HCT116 (cell line): ENCODE data around the gene CDH23. TPM values are rescaled to one million over a fixed set of nuclear protein-coding genes. Genes with fewer than 3 reads are reported as not detected.

ENCODE experiments used
- ATAC-seq: fragments of 200-7000 bp; cut with Tn5 transposase; 2 replicates; pipeline ENCODE4 v1.9.1; 2020; ENCODE audit warnings: mild to moderate bottlenecking, moderate library complexity
- BruUV-seq: library from RNA; stranded (reverse); fragments of 400-500 nt; replicated peaks from 2 replicates; lab custom pipeline; 2021; lab: Mats Ljungman, UMichigan
- CTCF ChIA-PET: fragments of 300-600 bp; sonication (Branson Sonifier 250); formaldehyde crosslinking; loops from one replicate; lab custom pipeline; 2021; ENCODE audit warnings: antibody characterized with exemption; lab: Charles Lee
- POLR2A ChIA-PET: fragments of 300-600, 350-600 bp; sonication (Branson Sonifier 250); formaldehyde crosslinking; loops from one replicate; lab custom pipeline; 2021; ENCODE audit warnings: antibody characterized with exemption; lab: Charles Lee
- RAD21 ChIA-PET, 2 experiments: fragments of 300-600 bp; sonication (Branson Sonifier 250); formaldehyde crosslinking; loops; one replicate each; lab custom pipeline; 2023; ENCODE audit warnings: low total read pairs in 2 of 2; ENCODE audit not compliant: uncharacterized antibody in 2 of 2, unreplicated experiment in 2 of 2, low non-redundant PET in 1 of 2; lab: Charles Lee
- DNase-seq: peaks from one replicate; pipeline ENCODE4 v3.0.0-alpha.2; 2010; ENCODE audit warnings: low read depth, low spot score
- H2AFZ ChIP-seq: fragments of 200-600 bp; shearing (Covaris generic), sonication (generic); 2 replicates; pipeline ENCODE4 v1.6.1; 2017; ENCODE audit warnings: low read depth, mixed run types, mixed read lengths, antibody characterized with exemption, low read length; ENCODE audit not compliant: poor library complexity, severe bottlenecking
- H3K27ac ChIP-seq: 2 replicates; pipeline ENCODE4 v1.5.1; 2012; ENCODE audit warnings: low read depth, low read length
- H3K27me3 ChIP-seq: fragments of 200-600 bp; sonication (generic); 2 replicates; pipeline ENCODE4 v1.6.1; 2016; ENCODE audit warnings: mixed run types, low read length, mixed read lengths; ENCODE audit not compliant: insufficient read depth
- H3K36me3 ChIP-seq, 2 experiments: fragments of 200-500 bp in 1 of 2; fragments of 200-600 bp in 1 of 2; sonication (Bioruptor generic) in 1 of 2; sonication (generic) in 1 of 2; 2 replicates each; pipeline versions ENCODE4 v1.5.1 to v1.6.1; 2014 to 2016; ENCODE audit warnings: low read length in 2 of 2, inconsistent platforms in 1 of 2, mixed read lengths in 1 of 2, mixed run types in 1 of 2; ENCODE audit not compliant: insufficient read depth in 2 of 2, control insufficient read depth in 1 of 2
- H3K4me1 ChIP-seq, 2 experiments: fragments of 200-600 bp in 1 of 2; sonication (generic) in 1 of 2; 2 replicates each; pipeline versions ENCODE4 v1.5.1 to v1.6.1; 2012 to 2017; ENCODE audit warnings: low read length in 2 of 2, inconsistent platforms in 1 of 2, mild to moderate bottlenecking in 1 of 2, mixed read lengths in 1 of 2, mixed run types in 1 of 2, moderate library complexity in 1 of 2; ENCODE audit not compliant: insufficient read depth in 2 of 2, control insufficient read depth in 1 of 2
- H3K4me2 ChIP-seq: fragments of 200-600 bp; sonication (generic); 2 replicates; pipeline ENCODE4 v1.6.1; 2017; ENCODE audit warnings: mixed run types, low read length, mixed read lengths
- H3K4me3 ChIP-seq, 2 experiments: fragments of 200-600 bp in 1 of 2; sonication (generic) in 1 of 2; replicated peaks in 1 of 2; 2 replicates each; pipeline ENCODE4 v1.5.1; 2011 to 2016; ENCODE audit warnings: low read length in 2 of 2, control low read depth in 1 of 2, low read depth in 1 of 2, mild to moderate bottlenecking in 1 of 2, mixed read lengths in 1 of 2, mixed run types in 1 of 2
- H3K79me2 ChIP-seq: fragments of 200-600 bp; sonication (generic); 2 replicates; pipeline ENCODE4 v1.6.1; 2017; ENCODE audit warnings: mild to moderate bottlenecking, mixed run types, low read length, moderate library complexity, mixed read lengths; ENCODE audit not compliant: insufficient read depth
- H3K9ac ChIP-seq: fragments of 200-600 bp; sonication (generic); 2 replicates; pipeline ENCODE4 v1.6.1; 2016; ENCODE audit warnings: low read length, mixed read lengths
- H3K9me2 ChIP-seq: fragments of 200-600 bp; sonication (generic), shearing (Covaris generic); 2 replicates; pipeline ENCODE4 v1.6.1; 2017; ENCODE audit warnings: mixed run types, mild to moderate bottlenecking, moderate library complexity; ENCODE audit not compliant: insufficient read depth
- H3K9me3 ChIP-seq, 2 experiments: fragments of 200-500 bp in 1 of 2; fragments of 200-600 bp in 1 of 2; sonication (Bioruptor generic) in 1 of 2; sonication (generic) in 1 of 2; 2 replicates each; pipeline ENCODE4 v1.6.1; 2014 to 2017; ENCODE audit warnings: low read length in 2 of 2, mixed read lengths in 2 of 2, inconsistent platforms in 1 of 2, low read depth in 1 of 2, mild to moderate bottlenecking in 1 of 2, mixed run types in 1 of 2, moderate library complexity in 1 of 2; ENCODE audit not compliant: control insufficient read depth in 1 of 2, insufficient read depth in 1 of 2
- H4K20me1 ChIP-seq: fragments of 200-600 bp; sonication (generic), shearing (Covaris generic); 2 replicates; pipeline ENCODE4 v1.6.1; 2017; ENCODE audit warnings: mixed run types, mild to moderate bottlenecking, moderate library complexity; ENCODE audit not compliant: insufficient read depth
- ATF3 ChIP-seq: IDR thresholded peaks from 2 replicates; pipeline ENCODE4 v1.6.1; 2012
- CEBPB ChIP-seq: IDR thresholded peaks from 2 replicates; pipeline ENCODE4 v1.6.1; 2012; ENCODE audit warnings: low read depth
- EGR1 ChIP-seq: IDR thresholded peaks from 2 replicates; pipeline ENCODE4 v1.6.1; 2012; ENCODE audit warnings: low read depth
- EZH2phosphoT487 ChIP-seq: fragments of 200-600 bp; IDR thresholded peaks from 2 replicates; pipeline ENCODE4 v1.6.1; 2018; ENCODE audit warnings: antibody characterized with exemption, borderline replicate concordance
- FOSL1 ChIP-seq: IDR thresholded peaks from 2 replicates; pipeline ENCODE4 v1.6.1; 2012; ENCODE audit warnings: low read depth
- JUND ChIP-seq: IDR thresholded peaks from 2 replicates; pipeline ENCODE4 v1.6.1; 2012
- MAX ChIP-seq: IDR thresholded peaks from 2 replicates; pipeline ENCODE4 v1.6.1; 2012
- RAD21 ChIP-seq: IDR thresholded peaks from 2 replicates; pipeline ENCODE4 v1.6.1; 2012; ENCODE audit warnings: low read depth, mild to moderate bottlenecking
- SIN3A ChIP-seq: IDR thresholded peaks from 2 replicates; pipeline ENCODE4 v1.6.1; 2012; ENCODE audit warnings: low read depth
- SP1 ChIP-seq: IDR thresholded peaks from 2 replicates; pipeline ENCODE4 v1.6.1; 2012; ENCODE audit warnings: low read depth
- SRF ChIP-seq: IDR thresholded peaks from 2 replicates; pipeline ENCODE4 v1.6.1; 2012; ENCODE audit warnings: low read depth
- TCF7L2 ChIP-seq: IDR thresholded peaks from 2 replicates; pipeline ENCODE4 v1.7.0; 2011; ENCODE audit warnings: borderline replicate concordance, inconsistent platforms; ENCODE audit not compliant: insufficient read depth, insufficient read length; ENCODE audit errors: extremely low read depth
- YY1 ChIP-seq: IDR thresholded peaks from 2 replicates; pipeline ENCODE4 v1.6.1; 2011; ENCODE audit warnings: low read length, low read depth, moderate library complexity, mild to moderate bottlenecking; ENCODE audit not compliant: insufficient replicate concordance; ENCODE audit errors: extremely low read depth
- ZBTB33 ChIP-seq: IDR thresholded peaks from 2 replicates; pipeline ENCODE4 v1.6.1; 2011; ENCODE audit warnings: mild to moderate bottlenecking, low read length, moderate library complexity; ENCODE audit not compliant: insufficient replicate concordance; ENCODE audit errors: extremely low read depth
- ZFX ChIP-seq: fragments of 450-650 bp; IDR thresholded peaks from 2 replicates; pipeline ENCODE4 v1.6.1; 2017
- ZNF274 ChIP-seq: fragments of 200-500 bp; sonication (Bioruptor generic); IDR thresholded peaks from 2 replicates; pipeline ENCODE4 v1.6.1; 2014; ENCODE audit warnings: mild to moderate bottlenecking, low read depth, low read length, inconsistent platforms
- intact Hi-C: fragments of 100-400 bp; cut with micrococcal nuclease; formaldehyde crosslinking; loops from 2 replicates; pipeline ENCODE4 v1.10.0; 2022
- total RNA-seq: library from RNA; stranded (reverse); gene quantifications from one replicate; pipeline ENCODE4 v1.2.1, GENCODE V29; 2021; ENCODE audit not compliant: unreplicated experiment
- TF ChIP-seq, protein P1 (sequence below): IDR thresholded peaks from 2 replicates; pipeline ENCODE4 v1.6.1; 2012; ENCODE audit warnings: low read depth
- TF ChIP-seq, protein P2 (sequence below), 3 experiments: fragments of 200-600 bp in 1 of 3; sonication (generic) in 1 of 3; IDR thresholded peaks in 2 of 3; conservative IDR thresholded peaks in 1 of 3; 2 replicates each; pipeline ENCODE4 v1.5.1; 2012 to 2017; ENCODE audit warnings: low read depth in 2 of 3, low read length in 2 of 3, antibody characterized with exemption in 1 of 3, borderline replicate concordance in 1 of 3, control low read depth in 1 of 3, mild to moderate bottlenecking in 1 of 3, mixed read lengths in 1 of 3, mixed run types in 1 of 3, moderate library complexity in 1 of 3; ENCODE audit not compliant: insufficient read depth in 1 of 3

The CDH23 gene
- total RNA-seq, 1 experiment from 2014 or later = not detected

DNA sequence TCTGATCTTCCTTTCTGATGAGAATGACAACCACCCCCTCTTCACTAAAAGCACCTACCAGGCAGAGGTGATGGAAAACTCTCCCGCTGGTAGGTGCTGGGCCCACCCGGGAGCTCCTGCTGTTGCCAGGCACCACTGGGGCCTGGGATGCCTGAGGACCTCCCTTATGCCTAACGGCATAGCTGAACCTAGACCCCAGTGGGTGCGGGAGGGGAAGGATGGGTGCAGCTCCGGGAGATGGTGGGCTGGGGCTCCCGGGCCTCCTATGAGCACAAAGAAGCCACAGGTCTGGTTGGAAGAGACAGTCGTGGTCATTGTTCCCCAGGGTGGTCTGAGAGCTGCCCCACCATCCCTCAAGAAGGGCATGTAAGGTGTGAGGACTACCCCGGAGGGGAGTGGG lies 392.2 kb downstream of the CDH23 start:
- POLR2A ChIA-PET = no interaction called here
- intact Hi-C loops = no loop called here
- TF ChIP-seq JUND (no peak), ATF3 (no peak), ZBTB33 (no peak), RAD21 (no peak), SP1 (no peak), SRF (no peak), CEBPB (no peak), ZFX (no peak), EGR1 (no peak), FOSL1 (no peak), EZH2phosphoT487 (no peak), ZNF274 (no peak), MAX (no peak), TCF7L2 (no peak), YY1 (no peak), SIN3A (no peak)
- TF ChIP-seq, protein P1, sequence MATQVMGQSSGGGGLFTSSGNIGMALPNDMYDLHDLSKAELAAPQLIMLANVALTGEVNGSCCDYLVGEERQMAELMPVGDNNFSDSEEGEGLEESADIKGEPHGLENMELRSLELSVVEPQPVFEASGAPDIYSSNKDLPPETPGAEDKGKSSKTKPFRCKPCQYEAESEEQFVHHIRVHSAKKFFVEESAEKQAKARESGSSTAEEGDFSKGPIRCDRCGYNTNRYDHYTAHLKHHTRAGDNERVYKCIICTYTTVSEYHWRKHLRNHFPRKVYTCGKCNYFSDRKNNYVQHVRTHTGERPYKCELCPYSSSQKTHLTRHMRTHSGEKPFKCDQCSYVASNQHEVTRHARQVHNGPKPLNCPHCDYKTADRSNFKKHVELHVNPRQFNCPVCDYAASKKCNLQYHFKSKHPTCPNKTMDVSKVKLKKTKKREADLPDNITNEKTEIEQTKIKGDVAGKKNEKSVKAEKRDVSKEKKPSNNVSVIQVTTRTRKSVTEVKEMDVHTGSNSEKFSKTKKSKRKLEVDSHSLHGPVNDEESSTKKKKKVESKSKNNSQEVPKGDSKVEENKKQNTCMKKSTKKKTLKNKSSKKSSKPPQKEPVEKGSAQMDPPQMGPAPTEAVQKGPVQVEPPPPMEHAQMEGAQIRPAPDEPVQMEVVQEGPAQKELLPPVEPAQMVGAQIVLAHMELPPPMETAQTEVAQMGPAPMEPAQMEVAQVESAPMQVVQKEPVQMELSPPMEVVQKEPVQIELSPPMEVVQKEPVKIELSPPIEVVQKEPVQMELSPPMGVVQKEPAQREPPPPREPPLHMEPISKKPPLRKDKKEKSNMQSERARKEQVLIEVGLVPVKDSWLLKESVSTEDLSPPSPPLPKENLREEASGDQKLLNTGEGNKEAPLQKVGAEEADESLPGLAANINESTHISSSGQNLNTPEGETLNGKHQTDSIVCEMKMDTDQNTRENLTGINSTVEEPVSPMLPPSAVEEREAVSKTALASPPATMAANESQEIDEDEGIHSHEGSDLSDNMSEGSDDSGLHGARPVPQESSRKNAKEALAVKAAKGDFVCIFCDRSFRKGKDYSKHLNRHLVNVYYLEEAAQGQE = no peak
- TF ChIP-seq, protein P2, sequence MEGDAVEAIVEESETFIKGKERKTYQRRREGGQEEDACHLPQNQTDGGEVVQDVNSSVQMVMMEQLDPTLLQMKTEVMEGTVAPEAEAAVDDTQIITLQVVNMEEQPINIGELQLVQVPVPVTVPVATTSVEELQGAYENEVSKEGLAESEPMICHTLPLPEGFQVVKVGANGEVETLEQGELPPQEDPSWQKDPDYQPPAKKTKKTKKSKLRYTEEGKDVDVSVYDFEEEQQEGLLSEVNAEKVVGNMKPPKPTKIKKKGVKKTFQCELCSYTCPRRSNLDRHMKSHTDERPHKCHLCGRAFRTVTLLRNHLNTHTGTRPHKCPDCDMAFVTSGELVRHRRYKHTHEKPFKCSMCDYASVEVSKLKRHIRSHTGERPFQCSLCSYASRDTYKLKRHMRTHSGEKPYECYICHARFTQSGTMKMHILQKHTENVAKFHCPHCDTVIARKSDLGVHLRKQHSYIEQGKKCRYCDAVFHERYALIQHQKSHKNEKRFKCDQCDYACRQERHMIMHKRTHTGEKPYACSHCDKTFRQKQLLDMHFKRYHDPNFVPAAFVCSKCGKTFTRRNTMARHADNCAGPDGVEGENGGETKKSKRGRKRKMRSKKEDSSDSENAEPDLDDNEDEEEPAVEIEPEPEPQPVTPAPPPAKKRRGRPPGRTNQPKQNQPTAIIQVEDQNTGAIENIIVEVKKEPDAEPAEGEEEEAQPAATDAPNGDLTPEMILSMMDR (IDR thresholded peaks at IDR 0.05 in 2 of 3, conservative IDR thresholded peaks at IDR 0.05 in 1 of 3; ENCODE audit: borderline replicate concordance in 1 of 3, insufficient read depth in 1 of 3, low read depth in 2 of 3, low read length in 2 of 3) = no peak

More for the DNA sequence above, 392.2 kb downstream of the CDH23 start:
- DNase-seq (no peak), ATAC-seq (no peak)
- no peaks in the 10 kb centered on the region for H3K9me2 ChIP-seq
- no peak overlapping the region for H2AFZ ChIP-seq
- no peak overlapping the region for H3K27ac ChIP-seq
- H3K36me3 ChIP-seq = no peaks in the 10 kb centered on the region
- ChIA-PET RAD21 (no interaction called here), CTCF (no interaction called here)
- no peak overlapping the region for H3K4me2 ChIP-seq
- no peaks in the 10 kb centered on the region for H3K4me1 ChIP-seq
- H3K9ac ChIP-seq = no peak overlapping the region
- BruUV-seq = no TSS peak
- H3K9me3 ChIP-seq = no peaks in the 10 kb centered on the region
- 0 out of 2 replicates have a peak, but pooled peaks cover 4% of the 10 kb centered on the region for H3K27me3 ChIP-seq
- no peaks in the 10 kb centered on the region for H4K20me1 ChIP-seq
- H3K79me2 ChIP-seq = no peaks in the 10 kb centered on the region
- no peak overlapping the region for H3K4me3 ChIP-seq
